ENCODE data around the gene ANG.

ANG gene

DNA sequence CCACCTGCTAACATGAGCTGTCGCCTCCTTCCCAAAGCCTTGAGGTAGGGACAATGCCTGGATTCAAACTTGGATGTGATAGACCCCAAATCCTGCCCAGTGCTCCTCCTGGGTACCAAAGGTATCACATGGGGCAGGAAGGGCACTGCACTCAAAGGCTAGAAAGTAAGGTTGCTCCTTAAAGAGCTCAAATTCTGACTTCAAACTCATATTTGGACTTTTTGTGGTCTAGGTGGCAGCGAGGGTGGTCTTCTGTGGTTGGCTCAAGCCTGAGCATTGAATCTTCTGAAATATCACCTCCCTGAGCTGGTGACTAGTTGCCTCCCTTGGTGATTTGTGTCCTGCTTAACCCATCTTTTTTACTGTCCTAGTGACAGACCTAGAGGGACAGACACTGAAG, 12.5 kb upstream of the ANG start:
- no peak for DNase-seq

DNA sequence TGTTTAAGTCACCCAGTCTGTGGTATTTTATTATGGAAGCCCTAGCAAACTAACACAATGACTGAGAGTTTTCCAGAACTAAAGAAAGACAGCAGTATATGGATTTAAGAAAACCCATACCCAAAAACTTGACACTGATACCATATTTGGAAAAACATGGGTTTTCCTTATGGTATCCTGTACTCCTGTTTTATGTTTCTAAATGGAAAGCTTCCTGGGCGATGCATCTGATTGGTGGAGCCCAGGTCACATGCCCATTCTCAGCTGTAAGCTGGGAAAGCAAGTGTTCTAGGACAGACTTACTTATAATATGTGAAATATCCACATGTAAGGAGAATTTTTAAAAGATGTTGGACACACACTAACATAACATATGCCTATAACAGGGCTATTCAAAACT, 8.7 kb upstream of the ANG start:
- peak in 1 of 2 donors; percentile 11 for DNase-seq

DNA sequence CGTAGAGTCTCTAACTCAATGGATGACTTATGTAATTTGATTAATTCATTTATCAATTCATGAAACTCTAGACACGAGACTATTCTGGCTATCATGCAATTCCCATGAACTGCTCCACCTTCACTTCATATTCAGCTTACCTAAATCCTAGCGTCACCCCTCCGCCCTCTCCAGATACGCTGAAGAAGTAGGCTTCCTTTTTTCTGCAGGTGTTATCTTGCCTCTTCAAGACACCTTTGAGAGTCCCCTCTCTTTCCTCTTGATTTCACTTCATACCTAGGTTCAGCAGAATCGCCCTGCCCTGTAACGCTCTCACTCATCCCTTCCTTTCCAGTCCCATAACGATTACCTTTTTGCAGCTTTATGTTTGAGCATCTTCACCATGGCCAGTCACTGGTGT, 8.2 kb upstream of the ANG start:
- no peak for DNase-seq

DNA sequence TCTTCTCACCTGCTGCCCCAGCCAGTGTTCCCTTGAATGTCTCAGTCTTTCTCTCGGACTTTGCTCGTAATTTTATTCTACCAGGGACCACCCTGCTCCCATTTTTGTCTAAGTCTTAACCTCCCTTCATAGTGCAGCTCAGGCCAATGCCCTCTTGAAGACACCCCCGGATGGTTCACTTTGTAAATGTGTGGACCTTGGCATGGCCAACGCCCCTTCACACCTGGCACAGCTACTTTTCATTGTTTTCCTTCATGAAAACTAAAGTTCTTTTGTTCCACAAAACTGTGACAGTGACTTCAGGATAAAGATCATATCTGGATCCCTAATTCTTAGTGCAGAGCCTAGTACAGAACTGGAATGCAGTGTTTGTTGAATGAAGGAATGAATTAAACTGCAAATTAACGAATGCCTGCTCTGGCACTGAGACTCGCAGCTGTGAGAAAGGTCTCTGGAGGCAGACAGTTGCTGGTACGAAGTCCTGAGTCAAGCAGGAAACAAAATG, 7.7 kb upstream of the ANG start:
- peak in 1 of 2 donors; percentile 71 for DNase-seq

DNA sequence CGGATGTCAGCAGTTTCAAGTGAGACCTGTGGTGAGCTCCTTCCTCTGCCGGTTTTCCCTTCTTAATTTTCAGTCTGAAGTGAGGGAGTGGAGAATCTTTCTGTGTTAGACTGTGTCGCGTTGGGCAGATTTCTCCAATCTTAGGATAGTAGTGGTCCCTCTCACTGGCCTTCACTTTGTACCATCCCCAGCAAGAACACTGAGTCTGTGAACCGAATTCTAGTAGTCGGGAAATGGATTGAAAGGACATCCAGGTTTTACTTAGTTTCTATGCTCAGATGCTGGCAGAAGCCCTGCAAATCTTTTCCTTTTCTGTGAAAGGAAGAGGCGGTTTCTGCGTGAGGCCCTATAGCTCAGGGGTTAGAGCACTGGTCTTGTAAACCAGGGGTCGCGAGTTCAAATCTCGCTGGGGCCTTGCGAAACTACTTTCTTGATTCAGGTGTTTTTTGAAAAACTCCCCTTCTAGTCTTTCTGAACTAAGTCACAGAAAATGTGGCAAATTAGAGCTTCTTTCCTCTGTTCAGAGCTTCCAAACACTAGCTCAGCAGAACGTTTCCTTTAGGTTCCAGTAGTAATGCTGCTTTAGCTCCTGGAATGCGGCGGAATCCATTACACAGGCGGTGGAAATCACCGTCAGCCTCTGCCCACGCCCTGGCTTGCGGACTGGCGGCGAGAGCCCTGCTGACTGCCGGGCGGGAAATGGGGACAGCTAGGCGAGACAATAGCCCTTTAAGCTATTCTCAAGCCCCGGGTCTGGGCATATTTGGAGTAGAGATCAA, 7.0 kb upstream of the ANG start:
- peak; percentile 89 to 93 for DNase-seq

DNA sequence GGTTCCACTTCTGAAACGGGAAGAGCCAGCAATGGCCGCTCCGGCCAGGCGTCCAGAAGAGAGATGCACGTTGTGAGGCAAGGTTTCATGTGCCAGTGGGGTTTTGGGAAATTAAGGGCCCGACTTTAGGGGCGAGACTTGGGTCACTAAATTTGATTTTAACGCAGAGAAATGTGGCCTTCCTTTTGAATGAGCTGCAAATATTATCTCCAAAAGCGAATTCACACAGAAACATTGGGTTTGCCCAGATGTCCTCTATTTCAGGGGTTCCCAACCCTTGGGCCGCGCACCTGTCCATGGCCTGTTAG, 6.5 kb upstream of the ANG start:
- no peak for DNase-seq

DNA sequence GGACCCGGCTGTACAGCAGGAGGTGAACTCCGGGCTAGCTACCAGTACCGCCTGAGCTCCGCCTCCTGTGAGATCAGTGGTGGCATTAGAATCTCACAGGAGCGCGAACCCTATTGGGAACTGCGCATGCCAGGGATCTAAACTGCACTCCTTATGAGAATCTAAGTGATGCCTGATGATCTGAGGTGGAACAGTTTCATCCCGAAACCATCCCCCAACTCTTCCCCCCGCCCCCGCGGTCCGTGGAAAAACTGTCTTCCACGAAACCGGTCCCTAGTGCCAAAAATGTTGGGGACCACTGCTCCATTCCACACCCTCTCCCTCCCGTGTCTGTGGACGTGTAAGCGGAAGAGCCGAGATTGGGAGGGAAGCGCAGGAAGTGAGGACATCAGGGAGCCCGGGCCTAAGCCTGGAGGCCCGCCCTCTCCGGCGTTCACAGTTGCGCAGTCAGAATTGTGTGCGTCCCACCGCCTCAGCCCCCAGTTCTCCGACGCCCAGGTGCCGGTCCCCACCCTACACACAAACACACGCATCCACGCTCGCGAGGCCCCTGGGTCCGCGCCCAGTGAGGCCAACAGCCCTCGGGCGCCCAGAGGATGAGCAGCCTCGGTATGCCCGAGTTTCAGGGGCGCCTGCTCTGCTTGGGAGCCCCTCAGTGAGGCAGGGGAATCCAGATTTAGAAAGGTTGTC, 6.0 kb upstream of the ANG start:
- peak; percentile 86 to 87 for DNase-seq

DNA sequence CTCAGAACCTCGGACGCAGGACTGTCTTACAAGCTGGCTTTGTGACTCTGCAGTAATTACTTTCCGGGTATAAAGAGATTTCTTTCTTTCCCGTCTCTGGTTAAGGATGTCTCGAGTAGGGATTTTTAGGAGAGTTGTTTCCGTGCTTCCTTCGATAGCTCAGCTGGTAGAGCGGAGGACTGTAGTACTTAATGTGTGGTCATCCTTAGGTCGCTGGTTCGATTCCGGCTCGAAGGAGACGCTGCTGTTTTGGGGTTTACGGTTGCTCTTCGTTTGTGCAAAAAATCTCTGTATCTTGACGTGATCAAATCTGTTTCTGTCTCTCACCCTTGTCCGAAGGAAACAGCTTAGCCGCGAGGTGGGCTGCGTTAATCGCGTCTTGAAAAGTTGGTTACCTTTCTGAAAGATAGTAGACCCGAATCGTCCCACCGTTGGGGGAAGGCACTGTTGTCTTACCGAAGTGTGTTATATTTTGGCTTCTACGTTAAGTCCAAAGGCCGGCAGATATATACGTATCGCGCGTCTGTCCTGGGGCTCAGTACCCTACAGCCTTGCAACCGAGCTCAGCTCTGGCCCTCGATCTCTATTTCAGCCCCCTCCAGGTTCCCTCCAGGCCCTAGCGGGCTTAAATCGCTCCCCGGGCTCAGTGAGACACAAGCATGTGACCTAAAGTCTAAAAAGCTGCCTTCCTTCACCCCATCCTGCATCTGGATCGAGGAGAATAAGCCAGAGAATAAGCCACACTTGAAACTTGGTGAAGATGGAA, 5.3 kb upstream of the ANG start:
- DNase-seq, result peak; percentile 84 to 87

DNA sequence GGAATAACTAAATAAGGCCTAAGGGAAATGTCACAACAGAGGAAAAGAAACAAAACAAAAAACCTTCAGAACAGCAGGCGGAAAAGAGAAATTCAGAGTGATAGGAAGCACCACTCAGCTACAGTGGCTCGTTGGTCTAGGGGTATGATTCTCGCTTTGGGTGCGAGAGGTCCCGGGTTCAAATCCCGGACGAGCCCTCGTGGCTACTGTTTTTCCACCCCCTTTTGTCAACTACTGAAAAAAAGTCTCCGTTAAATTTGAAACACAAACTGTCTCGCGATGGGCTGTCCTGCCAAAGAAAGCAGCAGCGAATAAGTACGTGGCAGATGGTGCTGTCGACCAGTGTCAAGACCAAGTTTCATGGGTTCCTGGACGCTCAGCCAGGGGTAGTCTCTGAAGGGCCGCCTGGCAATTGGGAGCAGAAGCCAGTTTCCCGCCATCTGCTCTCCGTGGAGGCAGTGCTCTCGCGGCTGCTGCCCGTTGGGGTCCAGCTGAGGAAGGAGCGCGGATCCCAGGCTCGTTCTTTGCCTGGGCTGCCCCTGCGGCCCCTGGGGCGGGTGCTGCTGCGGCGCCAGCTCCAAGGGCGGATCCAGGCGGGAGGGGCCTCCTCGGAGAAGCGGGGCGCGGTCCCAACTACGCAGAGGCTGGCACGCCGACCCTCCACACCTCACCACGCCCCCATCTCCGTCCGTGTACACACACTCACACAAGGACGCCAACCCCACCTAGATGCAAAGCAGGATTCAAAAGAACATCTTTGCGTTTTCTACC, 4.5 kb upstream of the ANG start, which contains the start of gene RNASE4:
TSS of gene RNASE4 (plus strand) at position 670 of the 771 bp plus-strand sequence. CDS start 14,812 bp downstream, outside the sequence.
- DNase-seq, result peak; percentile 85 to 89

DNA sequence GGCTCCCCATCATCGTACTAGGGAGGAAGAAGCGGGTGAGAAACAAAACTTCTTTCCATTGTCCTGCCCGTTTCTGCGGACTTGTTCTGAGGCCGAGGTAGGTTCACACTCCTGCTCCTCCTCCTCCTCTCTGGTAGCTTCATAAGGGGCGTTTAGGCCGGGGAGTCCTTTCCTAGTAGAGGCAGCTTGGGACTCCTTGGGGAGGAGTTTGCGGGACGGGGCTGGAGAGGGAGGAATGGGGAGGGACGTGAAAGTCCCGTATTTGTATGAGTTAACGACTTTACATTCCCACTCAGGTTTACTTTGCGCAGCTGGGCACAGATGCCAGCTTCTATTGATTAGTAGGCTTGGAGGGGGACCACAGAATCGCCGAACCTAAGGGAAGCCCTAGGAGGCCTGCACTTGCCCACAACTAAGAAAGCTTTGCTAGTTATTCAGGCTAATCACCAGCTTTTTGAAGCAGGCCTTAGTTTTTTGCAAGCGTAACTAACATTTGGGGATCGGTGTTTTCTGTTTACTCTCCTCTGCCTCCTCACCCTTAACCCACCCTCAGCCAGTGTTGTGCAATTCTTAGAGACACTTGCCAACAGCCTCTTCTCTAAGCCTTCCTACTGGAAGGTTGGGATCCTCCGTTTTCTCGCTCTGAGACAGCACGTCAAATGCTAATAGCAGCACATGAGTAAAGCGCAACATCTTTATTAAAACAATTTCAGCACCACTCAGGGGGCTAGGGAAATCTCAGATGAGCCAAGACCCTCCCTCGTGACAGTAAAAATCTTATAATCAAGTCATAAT, 3.7 kb upstream of the ANG start:
- no peak for DNase-seq

DNA sequence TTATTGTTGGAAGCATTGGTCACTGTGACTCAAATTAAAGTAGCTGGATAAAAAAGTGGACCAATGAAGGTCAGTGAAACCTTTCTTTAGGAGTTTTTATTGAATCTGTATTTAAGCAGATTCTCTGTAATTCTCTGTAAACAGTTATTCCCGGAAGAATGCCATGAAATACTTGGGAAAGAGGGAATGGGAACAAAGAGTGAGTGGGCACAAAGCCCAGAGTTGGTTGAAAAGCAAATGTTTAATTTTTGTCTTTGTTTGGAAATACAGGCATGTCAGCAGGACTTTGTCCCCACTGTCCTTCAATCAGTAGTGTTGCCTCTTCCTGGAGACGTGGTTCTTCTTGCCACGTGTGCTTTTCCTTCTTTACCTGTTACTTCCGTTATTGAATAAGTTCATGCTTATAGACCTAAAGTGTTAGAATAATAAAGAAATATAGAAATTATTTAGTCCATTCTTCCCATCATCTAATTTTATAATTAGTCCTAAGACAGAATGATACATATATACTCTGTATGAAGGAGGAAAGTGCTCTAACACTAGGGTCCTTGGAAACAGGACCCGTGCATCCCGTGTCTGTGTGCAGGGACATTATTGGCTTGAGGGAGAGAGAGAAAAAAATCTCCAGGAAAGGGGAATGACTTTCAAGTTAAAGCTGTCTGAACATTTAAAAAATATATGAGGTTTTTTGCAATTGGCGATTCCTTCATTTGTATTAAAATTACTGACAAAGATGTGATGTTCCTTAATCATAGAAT, 2.0 kb upstream of the ANG start:
- DNase-seq, result no peak

DNA sequence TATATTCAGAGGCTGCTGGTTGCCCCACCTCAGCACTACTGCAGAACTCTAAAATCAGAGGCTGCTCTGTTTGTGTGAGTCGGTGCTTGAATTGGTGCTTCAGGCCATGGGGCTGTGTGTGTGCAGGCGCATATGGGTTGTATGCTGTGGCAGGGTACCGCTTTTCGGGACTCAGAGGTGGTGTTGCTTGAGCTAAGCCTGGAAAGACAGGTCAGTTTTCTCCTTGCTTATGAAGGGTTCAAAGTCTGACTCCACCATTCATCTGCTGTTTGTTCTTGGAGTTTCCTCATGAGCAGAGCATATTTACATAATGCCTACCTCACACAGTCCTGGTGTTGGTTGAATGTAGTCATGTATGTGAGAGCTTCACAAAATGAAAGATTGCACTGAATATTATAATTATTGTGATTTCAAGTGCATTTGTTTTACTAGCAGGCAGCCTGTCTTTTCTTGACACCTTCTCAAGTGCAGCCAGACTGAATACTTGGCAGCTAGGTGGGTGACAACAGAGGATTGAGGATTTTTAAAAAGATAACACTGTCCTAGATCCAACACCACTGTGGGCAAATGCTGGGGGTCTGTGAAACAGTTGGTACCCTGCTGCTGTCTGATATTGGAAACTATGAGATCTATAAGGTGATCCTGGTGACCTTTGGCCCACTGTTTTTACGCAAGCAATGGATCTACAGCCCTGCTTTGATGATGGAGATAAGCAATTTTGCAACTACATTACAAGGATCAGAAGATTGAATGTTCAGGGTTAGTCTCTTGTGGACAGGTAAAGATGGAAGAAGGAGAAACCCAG, 1.0 kb upstream of the ANG start:
- no peak for DNase-seq

DNA sequence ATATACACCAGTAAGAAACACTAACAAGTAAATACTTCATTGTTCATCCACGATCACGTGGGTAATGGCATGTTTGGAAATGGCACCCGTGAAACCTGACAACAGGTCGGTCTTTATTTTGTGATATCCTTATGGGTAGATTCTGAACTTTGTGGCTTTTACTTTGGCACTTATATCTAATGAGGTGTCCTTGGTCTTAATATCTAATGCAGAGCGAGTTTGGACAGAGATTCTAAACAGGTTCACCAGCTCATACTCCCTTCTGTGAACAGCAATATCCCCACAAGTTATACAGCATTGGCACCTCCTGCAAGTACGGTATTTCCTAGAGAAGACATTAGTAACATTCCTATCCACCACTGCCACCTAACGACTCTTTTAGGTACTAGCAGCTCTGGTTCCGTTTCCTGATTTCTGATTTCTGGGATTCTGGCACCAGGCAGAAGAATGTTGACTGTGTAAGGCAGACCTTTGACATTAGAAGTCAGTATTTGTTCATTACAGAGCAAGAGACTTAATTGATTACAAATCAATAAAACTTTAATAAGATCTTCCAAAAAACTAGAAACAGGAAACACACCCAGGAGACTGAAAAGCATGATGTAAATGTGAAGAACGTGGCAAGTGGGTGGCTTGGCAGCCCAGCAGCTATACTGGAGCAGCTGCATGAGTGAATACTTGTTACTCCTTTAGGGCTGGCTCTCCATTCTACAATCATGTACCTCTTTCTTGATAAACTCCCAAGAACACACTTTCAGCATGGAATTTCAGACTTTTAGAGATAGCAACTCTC, 2.5 kb downstream of the ANG start:
- DNase-seq, result peak; percentile 45 to 72

DNA sequence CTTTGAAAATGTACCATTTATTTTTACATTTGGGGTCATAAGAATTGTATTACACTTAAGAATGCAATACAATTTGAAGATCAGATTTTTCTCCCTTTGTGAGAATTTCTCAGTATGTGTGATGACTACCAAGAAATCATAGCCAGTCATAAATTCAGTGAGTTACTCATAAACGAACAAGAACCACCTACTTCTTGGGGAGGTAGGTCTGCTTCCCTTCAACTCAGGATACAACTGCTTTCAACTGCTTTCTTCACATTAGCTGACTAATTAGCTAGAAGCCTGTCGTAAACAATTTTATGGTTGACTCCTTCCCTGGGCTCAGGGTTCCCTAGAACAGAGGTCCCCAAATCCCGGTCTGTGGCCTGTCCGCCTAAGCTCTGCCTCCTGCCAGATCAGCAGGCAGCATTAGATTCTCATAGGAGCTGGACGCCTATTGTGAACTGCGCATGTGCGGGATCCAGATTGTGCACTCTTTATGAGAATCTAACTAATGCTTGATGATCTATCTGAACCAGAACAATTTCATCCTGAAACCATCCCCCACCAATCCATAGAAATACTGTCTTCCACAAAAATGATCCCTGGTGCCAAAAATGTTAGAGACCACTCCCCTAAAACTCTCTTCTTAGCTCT, 3.7 kb downstream of the ANG start:
- DNase-seq, result no peak

DNA sequence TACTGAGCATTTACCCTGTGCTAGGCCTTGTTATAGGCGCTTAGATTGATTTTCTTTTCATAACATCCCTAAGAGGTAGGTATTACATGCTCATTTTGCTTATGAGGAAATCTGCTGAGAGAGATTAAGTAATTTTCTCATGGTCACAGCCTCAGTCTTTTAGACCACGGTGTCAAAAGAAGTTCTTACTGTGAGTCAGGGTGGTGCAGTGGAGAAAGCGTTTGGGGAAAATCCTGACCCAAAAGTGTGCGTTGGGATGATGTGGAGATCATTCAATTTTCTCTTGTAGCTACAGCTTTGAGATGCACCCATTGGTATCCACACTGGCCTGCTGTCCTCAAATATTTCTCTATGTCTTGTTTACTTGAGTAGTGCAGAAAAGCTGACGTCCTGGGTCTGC, 8.2 kb downstream of the ANG start:
- DNase-seq, result no peak

DNA sequence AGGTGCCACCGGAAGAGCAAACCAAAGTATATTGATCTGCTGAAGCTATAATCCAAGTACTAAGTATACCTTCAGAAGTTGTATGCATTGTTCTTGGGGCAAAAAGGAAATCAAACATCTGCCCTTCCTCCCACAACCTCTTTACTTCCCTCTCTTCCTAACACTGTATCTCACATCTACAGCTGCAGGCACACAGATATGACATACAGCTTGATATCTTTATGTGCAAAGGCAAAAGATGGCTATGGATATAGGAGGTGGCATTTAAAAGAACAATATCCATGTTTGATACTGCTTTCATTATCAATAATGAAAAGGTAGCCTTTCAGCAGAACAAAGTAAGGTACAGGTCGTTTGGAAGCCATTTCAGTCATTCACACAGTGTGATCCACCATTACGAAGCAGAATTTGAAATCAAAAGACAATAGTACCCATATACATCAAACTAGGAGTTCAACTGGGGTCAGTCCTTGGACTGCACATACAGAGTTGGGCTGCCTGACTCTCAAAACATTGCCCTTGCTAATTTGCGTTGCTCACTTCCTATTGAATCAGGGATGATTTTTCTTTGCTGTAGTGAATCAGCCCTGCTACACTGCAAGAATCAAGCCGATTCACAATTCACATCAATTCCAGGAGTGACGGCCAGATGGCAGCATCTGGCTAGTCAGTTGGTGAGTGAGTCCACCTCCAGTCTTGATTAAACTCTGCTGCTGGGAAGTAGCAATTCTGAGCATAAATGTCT, 8.9 kb downstream of the ANG start:
- DNase-seq, result peak; percentile 70 to 71

DNA sequence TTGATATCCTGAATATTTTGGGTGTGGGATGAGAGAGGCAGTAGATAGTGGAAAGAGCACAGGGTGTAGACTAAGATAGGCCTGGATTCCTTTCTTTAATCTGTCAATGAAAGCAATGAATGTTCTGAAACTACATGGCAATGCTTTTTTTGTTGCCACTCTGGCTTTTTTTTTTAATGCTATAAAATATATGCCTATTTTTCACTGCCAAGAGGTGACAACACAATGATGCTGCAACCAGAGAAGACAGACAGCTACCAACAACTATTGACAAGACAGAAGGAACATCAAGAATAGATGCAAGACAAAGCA, 9.4 kb downstream of the ANG start:
- no peak for DNase-seq

DNA sequence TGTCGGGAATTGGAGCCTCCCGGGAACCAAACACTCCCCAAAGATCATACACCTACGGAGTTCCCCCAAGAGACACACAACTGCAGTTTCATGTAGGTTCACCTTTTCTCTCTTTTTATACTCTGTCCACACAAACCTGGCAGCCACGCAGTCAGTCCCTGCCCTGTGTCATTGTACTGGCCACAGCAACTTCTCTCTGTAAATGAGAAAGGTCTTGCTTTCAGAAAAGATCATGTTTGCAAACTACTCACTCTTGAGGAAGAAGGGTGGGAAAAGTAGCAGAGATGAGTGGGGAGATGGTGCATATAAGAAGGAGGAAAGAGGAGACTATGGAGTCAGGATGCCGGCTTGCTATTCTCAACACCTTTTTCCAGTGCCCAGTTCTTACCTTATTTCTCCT, 10.4 kb downstream of the ANG start:
- no peak for DNase-seq

Measured in CD4-positive, alpha-beta T cell treated with Interleukin-1 beta for 1 hour (primary cell).